ENCODE results near the gene ARGLU1.
A peak's percentile ranks its signal among the peaks of the same experiment; 100 is the strongest.

ARGLU1 gene

GRCh38 chr13:106498158-106498557 is 69.8 kb downstream of the ARGLU1 start:
- no peak for DNase-seq

- no peak for DNase-seq
Measured at GRCh38 chr13:106497079-106497478, 70.9 kb downstream of the ARGLU1 start.

- no peak for DNase-seq
Measured at GRCh38 chr13:106496072-106496997, 71.6 kb downstream of the ARGLU1 start.

DNA sequence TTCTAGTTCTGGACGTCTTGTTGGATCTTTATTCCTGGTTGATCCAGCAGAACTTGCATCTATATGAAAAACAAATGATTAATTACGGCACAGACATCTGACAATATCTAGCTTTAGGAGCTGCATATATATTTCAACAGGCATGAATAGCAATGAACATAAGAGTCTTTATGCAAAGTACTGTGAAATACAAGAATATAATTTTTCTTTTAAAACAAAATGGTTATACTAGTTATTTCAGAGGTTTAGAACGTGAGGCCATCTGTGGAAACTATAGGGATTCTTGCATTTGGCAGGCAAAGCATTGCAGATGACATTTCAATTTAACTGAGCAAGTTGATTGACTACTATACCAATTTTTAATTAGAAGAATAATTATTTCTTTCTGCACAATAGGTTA is 73.0 kb downstream of the ARGLU1 start:
- DNase-seq = no peak

DNA sequence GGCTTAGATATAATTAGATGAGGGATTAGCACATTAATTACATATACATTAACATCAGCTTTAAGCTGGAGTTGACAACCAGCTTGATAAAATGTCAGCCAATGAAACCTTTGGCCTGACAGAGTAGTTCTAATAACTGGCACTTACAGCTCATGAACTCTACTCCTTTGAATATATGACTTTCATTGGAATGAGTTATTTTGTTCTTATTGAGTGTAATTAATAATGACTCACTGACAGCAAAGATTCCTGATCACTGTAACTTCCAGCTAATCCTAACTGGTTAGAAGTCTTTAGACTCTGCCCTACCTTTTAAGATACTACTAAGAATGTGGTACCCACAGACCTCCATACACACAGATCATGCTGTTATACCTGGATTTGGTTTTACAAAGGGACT is 73.4 kb downstream of the ARGLU1 start:
- no peak for DNase-seq

- peak; percentile 27 to 34 for DNase-seq
Measured at GRCh38 chr13:106493533-106494220, 74.3 kb downstream of the ARGLU1 start.

DNA sequence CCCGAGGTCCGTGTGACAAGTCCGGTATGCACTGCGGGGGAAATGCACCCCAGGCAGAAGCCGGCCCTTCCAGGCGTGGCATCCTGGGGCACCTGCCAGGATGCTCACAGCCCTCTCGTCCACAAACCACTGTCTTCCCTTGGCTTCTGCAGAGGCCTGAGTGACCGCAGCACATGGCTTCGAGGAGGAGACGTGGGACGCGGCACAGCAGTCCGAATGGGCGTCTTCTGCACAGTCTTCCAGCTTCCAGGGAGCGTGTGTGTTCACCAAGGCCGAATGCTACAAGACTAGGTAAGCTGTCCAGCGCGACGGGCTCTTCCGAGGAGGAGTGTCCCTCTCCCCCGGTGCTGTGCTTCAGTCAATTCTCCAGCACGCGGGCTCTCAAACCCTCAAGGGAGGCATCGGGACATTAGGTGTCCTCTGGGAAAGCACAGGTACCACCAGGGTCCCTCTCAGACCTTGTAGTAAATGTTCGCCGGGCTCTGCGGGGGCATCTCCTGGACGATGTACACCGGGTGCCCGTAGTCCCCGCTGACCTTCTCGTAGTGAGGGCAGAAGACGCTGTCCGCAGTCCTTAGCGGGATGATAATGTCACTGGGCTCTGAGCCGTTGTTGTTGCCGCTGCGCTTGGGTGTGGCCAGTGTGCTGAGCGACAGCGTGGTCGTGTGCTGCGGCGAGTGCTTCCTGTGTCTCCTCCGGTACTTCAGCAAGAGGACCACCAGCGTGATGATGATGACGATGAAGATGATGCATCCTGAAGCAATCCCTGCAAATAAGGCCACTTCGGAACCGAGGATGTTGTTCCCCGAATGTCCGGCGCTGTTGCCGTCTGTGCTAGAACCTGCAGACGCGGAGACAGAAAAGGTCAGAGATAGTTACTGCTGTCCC is 75.1 kb downstream of the ARGLU1 start:
- no peak for DNase-seq

DNA sequence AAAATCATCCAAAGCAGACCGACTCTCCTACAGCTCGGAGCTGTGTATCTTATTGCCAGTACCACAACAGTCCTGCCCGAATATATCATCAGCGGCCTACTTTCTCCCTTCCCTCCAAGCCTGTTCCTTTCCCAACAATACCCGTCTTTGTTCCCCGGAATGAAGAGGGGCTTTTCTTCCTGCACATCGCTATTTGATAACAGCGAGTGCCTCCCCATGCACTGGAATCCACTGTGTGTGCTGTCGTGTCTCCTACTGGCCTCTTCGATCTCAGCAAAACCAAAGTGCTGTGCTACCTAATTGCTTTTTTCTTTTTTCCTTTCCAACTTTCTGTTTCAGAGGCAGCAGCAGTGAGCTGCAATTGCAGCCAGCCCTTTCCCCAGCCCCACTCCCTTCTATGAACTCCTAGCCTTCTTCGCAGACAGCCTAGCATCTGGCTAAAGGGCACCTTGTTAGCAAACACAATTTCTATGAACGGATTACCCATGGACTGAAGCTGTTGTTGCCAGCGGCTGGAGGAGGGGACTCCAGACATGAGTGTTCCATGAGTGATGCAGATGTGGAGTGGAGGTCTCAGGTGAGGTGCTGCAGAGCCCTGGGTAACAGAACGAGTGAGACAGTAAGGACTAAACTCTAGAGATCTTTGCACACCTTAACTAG is 75.9 kb downstream of the ARGLU1 start:
- DNase-seq = no peak
